ENCODE measurements around the gene NOSIP. TPM values are rescaled to one million over a fixed set of nuclear protein-coding genes. Genes with fewer than 3 reads are reported as not detected.

Gene NOSIP
- total RNA-seq, 3 donors from 2014 or later, result 86.0 to 89.6 (median 87.0) TPM

- H3K4me1 Mint-ChIP-seq (ENCODE audit: low read depth), result peaks cover 75% of the 10 kb centered on the region
- DNase-seq, result peak; percentile 64
- H3K4me3 Mint-ChIP-seq, result no peak overlapping the region
- H3K36me3 Mint-ChIP-seq (ENCODE audit: insufficient read depth), result peaks cover 13% of the 10 kb centered on the region
- H3K9me3 Mint-ChIP-seq, result no peaks in the 10 kb centered on the region
- no peaks in the 10 kb centered on the region for H3K27me3 Mint-ChIP-seq (ENCODE audit: low read depth)
- peak; percentile 29 for ATAC-seq
These were observed 24.6 kb downstream of the NOSIP start for GRCh38 chr19:49555600-49556411.

DNA sequence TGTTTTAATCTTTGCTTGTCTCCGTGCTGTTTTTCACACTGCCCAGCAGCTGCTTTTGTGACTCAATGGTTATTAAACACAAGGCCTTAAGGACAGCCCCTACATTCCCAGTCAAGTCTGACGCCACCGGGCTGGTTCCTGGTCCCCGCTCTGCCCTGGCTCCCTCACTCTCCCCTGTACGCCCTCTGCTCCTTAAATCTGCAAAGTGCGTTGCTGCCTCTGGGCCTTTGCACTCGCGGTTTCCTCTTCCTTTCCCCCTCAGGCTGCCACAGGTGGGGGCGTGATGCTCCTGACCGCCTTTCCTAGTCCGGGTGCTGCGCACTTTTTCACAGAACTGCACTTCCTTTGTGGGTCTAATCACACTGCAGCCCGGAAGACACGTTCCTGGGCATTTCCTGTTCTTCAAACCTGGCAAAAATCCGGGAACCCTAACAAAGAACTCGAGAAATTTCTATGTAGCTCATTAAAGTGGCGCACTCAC, 25.6 kb downstream of the NOSIP start:
- H3K27me3 Mint-ChIP-seq (ENCODE audit: low read depth), result no peaks in the 10 kb centered on the region
- ATAC-seq (no peak), DNase-seq (no peak)
- H3K4me1 Mint-ChIP-seq (ENCODE audit: low read depth), result peaks cover 68% of the 10 kb centered on the region
- peaks cover 13% of the 10 kb centered on the region for H3K36me3 Mint-ChIP-seq (ENCODE audit: insufficient read depth)
- H3K9me3 Mint-ChIP-seq, result no peaks in the 10 kb centered on the region
- H3K4me3 Mint-ChIP-seq, result peak overlapping the region; percentile 54

GRCh38 chr19:49553451-49554271, 26.7 kb downstream of the NOSIP start:
- DNase-seq (peak; percentile 60), ATAC-seq (peak; percentile 81)
- peak overlapping the region; percentile 39 for H3K4me3 Mint-ChIP-seq
- peaks cover 10% of the 10 kb centered on the region for H3K36me3 Mint-ChIP-seq (ENCODE audit: insufficient read depth)
- H3K4me1 Mint-ChIP-seq (ENCODE audit: low read depth), result peaks cover 68% of the 10 kb centered on the region
- no peaks in the 10 kb centered on the region for H3K9me3 Mint-ChIP-seq
- H3K27me3 Mint-ChIP-seq (ENCODE audit: low read depth), result no peaks in the 10 kb centered on the region

DNA sequence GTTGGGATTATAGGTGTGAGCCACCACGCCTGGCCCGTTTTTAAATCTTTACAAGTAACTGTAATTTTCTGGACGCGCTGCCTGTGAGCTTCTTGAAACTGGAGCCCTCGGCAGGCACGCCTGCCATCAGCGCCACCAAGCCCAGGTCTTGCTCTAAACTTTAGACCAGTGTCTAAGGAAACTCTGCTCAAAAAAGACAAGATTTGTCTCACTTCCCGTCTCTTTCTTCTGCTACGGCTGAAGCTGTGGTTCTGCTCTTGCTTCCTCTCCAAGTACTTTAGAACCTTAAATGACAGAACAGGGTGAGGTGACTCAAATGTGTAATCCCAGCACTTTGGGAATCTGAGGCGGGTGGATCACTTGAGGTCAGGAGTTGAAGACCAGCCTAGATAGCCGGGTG, 27.6 kb downstream of the NOSIP start:
- ATAC-seq, result no peak
- peak overlapping the region; percentile 48 for H3K4me3 Mint-ChIP-seq
- no peaks in the 10 kb centered on the region for H3K9me3 Mint-ChIP-seq
- peaks cover 69% of the 10 kb centered on the region for H3K4me1 Mint-ChIP-seq (ENCODE audit: low read depth)
- DNase-seq, result no peak
- H3K36me3 Mint-ChIP-seq (ENCODE audit: insufficient read depth), result peaks cover 7% of the 10 kb centered on the region
- H3K27me3 Mint-ChIP-seq (ENCODE audit: low read depth), result no peaks in the 10 kb centered on the region

DNA sequence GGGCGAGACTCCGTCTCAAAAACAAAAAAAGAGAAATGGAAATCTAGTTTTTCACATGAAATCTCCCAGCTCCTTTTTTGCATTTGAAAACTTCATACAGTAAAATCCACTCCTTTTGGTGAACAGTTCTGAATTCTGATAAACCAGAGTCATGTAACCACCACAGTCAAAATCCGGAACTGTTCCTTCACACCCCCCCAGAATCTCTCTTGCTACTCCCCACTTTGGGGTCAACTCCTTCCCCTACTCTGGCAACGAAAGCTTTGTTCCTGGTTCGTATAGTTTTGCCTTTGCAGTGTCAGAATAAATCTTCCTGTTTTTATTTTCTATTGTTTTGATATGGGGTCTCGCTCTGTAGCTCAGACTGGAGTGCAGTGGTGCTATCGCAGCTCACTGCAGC, 28.8 kb downstream of the NOSIP start:
- peaks cover 71% of the 10 kb centered on the region for H3K4me1 Mint-ChIP-seq (ENCODE audit: low read depth)

DNA sequence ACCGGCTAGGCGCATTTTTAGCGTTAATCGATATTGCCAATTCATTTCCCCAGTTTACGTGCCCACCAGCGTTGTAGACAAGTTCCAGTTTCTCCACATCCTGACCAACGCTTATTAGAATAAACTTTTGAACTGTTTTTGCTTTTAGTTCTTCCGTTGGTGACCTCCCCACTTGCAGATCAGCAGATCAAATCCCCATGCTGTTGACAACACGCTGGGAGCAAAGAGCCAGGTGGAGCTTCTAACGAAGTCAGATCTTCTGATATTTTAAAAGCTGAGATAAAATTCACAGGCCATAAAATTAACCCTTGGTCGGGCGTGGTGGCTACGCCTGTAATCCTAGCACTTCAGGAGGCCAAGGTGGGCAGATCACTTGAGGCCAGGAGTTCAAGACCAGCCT, 31.3 kb downstream of the NOSIP start:
- no peaks in the 10 kb centered on the region for H3K27me3 Mint-ChIP-seq (ENCODE audit: low read depth)
- peaks cover 57% of the 10 kb centered on the region for H3K4me1 Mint-ChIP-seq (ENCODE audit: low read depth)
- H3K36me3 Mint-ChIP-seq (ENCODE audit: insufficient read depth), result peaks cover 1% of the 10 kb centered on the region
- DNase-seq (no peak), ATAC-seq (no peak)
- H3K9me3 Mint-ChIP-seq, result no peaks in the 10 kb centered on the region
- H3K4me3 Mint-ChIP-seq, result no peak overlapping the region

More for the DNA sequence above, 28.8 kb downstream of the NOSIP start:
- Mint-ChIP-seq H3K27me3 (ENCODE audit: low read depth) (no peaks in the 10 kb centered on the region), H3K4me3 (no peak overlapping the region), H3K36me3 (ENCODE audit: insufficient read depth) (peaks cover 1% of the 10 kb centered on the region), H3K9me3 (no peaks in the 10 kb centered on the region)
- DNase-seq (no peak), ATAC-seq (no peak)

- peak overlapping the region; percentile 73 for H3K4me3 Mint-ChIP-seq
- peaks cover 1% of the 10 kb centered on the region for H3K36me3 Mint-ChIP-seq (ENCODE audit: insufficient read depth)
- ATAC-seq (peak; percentile 72), DNase-seq (peak; percentile 53)
- peaks cover 43% of the 10 kb centered on the region for H3K4me1 Mint-ChIP-seq (ENCODE audit: low read depth)
- H3K9me3 Mint-ChIP-seq, result no peaks in the 10 kb centered on the region
- H3K27me3 Mint-ChIP-seq (ENCODE audit: low read depth), result no peaks in the 10 kb centered on the region
These were observed 33.4 kb downstream of the NOSIP start for GRCh38 chr19:49546825-49547565.

- Mint-ChIP-seq H3K9me3 (no peaks in the 10 kb centered on the region), H3K4me3 (no peak overlapping the region), H3K4me1 (ENCODE audit: low read depth) (peaks cover 29% of the 10 kb centered on the region), H3K36me3 (ENCODE audit: insufficient read depth) (no peaks in the 10 kb centered on the region), H3K27me3 (ENCODE audit: low read depth) (no peaks in the 10 kb centered on the region)
- no peak for ATAC-seq
- DNase-seq, result no peak
These were observed 36.2 kb downstream of the NOSIP start for GRCh38 chr19:49544154-49544553.

DNA sequence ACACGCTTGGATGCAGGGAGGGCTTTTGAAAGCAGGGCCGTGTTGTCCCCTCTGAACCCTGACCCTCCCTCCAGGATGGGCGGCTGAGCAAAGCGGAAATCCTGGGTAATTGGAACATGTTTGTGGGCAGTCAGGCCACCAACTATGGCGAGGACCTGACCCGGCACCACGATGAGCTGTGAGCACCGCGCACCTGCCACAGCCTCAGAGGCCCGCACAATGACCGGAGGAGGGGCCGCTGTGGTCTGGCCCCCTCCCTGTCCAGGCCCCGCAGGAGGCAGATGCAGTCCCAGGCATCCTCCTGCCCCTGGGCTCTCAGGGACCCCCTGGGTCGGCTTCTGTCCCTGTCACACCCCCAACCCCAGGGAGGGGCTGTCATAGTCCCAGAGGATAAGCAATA, 37.3 kb downstream of the NOSIP start:
- DNase-seq (no peak), ATAC-seq (no peak)
- H3K4me3 Mint-ChIP-seq, result no peak overlapping the region
- peaks cover 18% of the 10 kb centered on the region for H3K4me1 Mint-ChIP-seq (ENCODE audit: low read depth)
- no peaks in the 10 kb centered on the region for H3K9me3 Mint-ChIP-seq
- H3K36me3 Mint-ChIP-seq (ENCODE audit: insufficient read depth), result no peaks in the 10 kb centered on the region
- no peaks in the 10 kb centered on the region for H3K27me3 Mint-ChIP-seq (ENCODE audit: low read depth)

DNA sequence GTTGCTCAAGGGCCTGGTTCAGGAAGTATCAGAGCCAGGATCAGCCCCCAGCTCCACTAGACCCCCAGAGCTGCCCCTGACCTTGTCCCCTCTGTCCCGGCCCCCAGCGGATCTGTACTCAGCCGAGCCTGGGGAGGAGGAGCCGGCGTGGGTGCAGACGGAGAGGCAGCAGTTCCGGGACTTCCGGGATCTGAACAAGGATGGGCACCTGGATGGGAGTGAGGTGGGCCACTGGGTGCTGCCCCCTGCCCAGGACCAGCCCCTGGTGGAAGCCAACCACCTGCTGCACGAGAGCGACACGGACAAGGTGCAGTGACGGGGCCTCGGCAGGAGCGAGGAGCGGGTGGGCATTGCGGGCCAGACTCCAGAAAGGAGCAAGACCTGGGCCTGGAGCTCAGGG, 37.9 kb downstream of the NOSIP start:
- Mint-ChIP-seq H3K36me3 (ENCODE audit: insufficient read depth) (no peaks in the 10 kb centered on the region), H3K4me1 (ENCODE audit: low read depth) (peaks cover 16% of the 10 kb centered on the region), H3K27me3 (ENCODE audit: low read depth) (no peaks in the 10 kb centered on the region), H3K4me3 (no peak overlapping the region), H3K9me3 (no peaks in the 10 kb centered on the region)
- DNase-seq (no peak), ATAC-seq (no peak)

DNA sequence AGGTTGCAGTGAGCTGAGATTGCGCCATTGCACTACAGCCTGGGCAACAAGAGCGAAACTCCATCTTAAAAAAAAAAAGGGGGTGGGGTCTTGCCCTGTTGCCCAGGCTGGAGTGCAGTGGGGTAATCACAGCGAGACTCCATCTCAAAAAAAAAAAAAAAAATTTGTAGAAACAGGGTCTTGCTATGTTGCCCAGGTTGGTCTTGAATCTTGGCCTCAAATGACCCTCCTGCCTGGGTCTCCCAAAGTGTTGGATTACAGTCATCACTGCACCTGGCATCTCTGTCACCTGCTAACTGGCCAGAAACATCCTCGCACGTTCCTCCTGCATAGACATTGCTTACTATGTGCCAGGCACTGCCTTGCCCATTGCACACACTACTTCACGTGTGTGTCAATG, 38.4 kb downstream of the NOSIP start:
- Mint-ChIP-seq H3K4me1 (ENCODE audit: low read depth) (peaks cover 11% of the 10 kb centered on the region), H3K9me3 (no peaks in the 10 kb centered on the region), H3K27me3 (ENCODE audit: low read depth) (no peaks in the 10 kb centered on the region), H3K4me3 (no peak overlapping the region), H3K36me3 (ENCODE audit: insufficient read depth) (no peaks in the 10 kb centered on the region)
- ATAC-seq (no peak), DNase-seq (no peak)

DNA sequence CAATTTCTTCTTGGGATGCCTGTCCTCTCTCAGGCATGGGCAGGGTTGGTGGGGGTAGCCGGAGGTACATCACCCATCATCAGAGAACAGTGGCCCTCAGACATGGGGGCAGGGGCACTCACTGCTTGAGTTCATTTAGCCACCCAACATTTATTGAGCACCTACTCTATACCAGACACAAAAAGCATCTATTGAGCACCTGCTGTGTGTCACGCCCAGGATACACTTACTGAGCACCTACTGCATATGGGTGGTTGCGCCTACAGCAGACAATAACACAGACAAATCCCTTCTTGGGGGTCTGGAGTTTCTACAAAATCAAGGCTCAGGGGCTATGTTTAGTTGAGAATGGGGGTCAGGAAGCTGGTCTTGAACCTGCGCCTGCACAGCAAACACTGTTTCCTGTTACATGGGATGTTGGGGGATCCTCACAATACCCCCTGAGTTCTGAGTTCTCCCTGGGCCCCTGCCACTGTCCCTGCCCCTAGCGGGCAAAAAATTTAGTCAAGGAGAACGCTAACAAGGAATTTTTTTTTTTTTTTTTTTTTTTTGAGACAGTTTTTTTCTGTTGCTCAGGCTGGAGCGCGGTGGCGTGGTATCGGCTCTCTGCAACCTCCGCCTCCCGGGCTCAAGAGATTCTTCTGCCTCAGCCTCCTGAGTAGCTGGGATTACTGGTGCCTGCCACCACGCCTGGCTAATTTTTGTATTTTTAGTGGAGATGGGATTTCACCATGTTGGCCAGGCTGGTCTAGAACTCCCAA, 41.0 kb downstream of the NOSIP start:
- peaks cover 19% of the 10 kb centered on the region for H3K4me1 Mint-ChIP-seq (ENCODE audit: low read depth)
- no peak overlapping the region for H3K4me3 Mint-ChIP-seq
- H3K36me3 Mint-ChIP-seq (ENCODE audit: insufficient read depth), result no peaks in the 10 kb centered on the region
- H3K27me3 Mint-ChIP-seq (ENCODE audit: low read depth), result no peaks in the 10 kb centered on the region
- no peak for ATAC-seq
- no peaks in the 10 kb centered on the region for H3K9me3 Mint-ChIP-seq
- DNase-seq, result no peak

- H3K4me3 Mint-ChIP-seq, result no peak overlapping the region
- DNase-seq (no peak), ATAC-seq (no peak)
- H3K36me3 Mint-ChIP-seq (ENCODE audit: insufficient read depth), result no peaks in the 10 kb centered on the region
- no peaks in the 10 kb centered on the region for H3K27me3 Mint-ChIP-seq (ENCODE audit: low read depth)
- H3K4me1 Mint-ChIP-seq (ENCODE audit: low read depth), result peaks cover 16% of the 10 kb centered on the region
- H3K9me3 Mint-ChIP-seq, result no peaks in the 10 kb centered on the region
These were observed 41.7 kb downstream of the NOSIP start for GRCh38 chr19:49538643-49539042.

All from activated T-cell treated with anti-CD3 and anti-CD28 coated beads, Interleukin-2, amount 50 U/mL, for 4 hours (primary cell).